Central memory CD4-positive, alpha-beta T cell (primary cell): ENCODE measurements around the gene DENND6A.
A peak's percentile ranks its signal among the peaks of the same experiment; 100 is the strongest.
"Not testable (repeated sequence)": the region's sequence is repeated elsewhere in the genome, so short reads cannot be mapped to it uniquely, and the experiment has no call there.

Source experiments
- DNase-seq: peaks from one replicate; pipeline ENCODE4 v3.0.0; 2022
- total RNA-seq, 3 experiments: gene quantifications; one replicate each; lab custom pipeline; 2026; lab: John Stamatoyannopoulos, UW

Gene DENND6A
- total RNA-seq: 22.5 to 94.7 (median 71.5) reads per million in 3 experiments

- peak; percentile 92 for DNase-seq
These were observed at the start of gene DENND6A for GRCh38 chr3:57692396-57693147. Gene DENND6A, minus strand, starts transcription at chr3:57693077. Its CDS starts 59 bp downstream, at chr3:57693018.

DNA sequence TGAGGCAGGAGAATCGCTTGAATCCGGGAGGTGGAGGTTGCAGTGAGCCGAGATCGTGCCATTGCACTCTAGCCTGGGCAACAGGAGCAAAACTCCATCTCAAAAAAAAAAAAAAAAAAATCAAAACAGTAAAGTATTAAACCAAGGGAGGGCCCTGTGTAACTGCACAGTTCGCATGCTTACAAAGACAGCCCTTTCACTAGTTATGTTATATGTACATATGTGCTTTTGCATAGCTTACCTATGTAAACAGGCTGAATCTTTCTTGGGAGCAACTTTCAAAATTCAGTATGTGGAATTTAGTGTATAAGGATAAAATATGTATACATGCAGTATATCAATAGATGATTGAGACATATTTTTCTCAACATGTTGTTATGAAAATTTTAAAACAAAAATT is 47.1 kb upstream of the DENND6A start:
- no peak for DNase-seq

- DNase-seq: no peak
These were observed 45.5 kb upstream of the DENND6A start for GRCh38 chr3:57738391-57738790.

GRCh38 chr3:57737840-57738239 is 45.0 kb upstream of the DENND6A start:
- no peak for DNase-seq

- no peak for DNase-seq
These were observed 42.5 kb upstream of the DENND6A start for GRCh38 chr3:57735405-57735804.

DNA sequence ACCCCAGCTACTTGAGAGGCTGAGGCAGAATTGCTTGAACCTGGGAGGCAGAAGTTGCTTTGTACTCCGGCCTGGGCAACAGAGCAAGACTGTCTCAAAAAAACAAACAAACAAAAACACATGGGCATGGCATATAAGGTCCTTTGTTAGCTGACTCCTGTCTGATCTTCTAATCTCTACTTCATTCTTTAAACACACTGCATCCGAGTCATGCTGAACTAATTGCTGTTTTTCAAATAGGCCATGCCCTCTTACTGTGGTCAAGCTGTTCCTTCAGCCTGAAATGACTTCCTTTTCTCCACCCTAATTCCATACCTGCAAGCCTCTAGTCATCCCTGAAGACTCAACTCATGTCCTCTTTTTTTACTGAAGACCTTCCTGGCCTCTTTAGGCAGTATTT is 40.9 kb upstream of the DENND6A start:
- DNase-seq: no peak

- DNase-seq: no peak
These were observed 38.4 kb upstream of the DENND6A start for GRCh38 chr3:57731311-57731710.

- DNase-seq: no peak
These were observed 37.8 kb upstream of the DENND6A start for GRCh38 chr3:57730682-57731081.

DNA sequence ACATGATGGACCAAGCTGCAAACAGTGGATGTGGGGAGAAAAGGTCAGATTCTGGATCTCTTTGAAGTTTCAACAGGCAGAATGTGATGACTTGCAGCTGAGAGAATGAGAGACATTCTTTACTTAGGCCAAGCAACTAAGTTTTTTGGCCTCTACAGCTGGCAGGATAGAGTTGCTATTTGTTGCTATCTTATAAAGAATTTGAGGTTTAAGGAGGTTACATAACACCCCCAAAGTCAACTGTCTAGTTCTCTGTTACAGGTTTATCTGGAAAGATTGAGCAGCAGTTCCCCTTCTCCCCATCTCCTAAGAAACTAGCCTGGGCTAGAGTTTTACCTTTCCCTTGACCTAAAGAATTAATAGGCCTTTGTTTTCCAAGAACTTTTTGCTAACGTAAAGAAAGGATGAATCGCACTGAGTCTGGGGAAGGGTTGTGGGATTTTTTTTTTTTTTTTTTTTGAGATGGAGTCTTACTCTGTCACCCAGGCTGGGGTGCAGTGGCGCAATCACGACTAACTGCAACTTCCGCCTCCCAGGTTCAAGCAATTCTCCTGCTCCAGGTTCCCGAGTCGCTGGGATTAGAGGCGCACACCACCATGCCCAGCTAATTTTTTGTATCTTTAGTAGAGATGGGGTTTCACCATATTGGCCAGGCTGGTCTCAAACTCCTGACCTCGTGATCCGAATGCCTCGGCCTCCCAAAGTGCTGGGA is 36.6 kb upstream of the DENND6A start:
- no peak for DNase-seq

- no peak for DNase-seq
These were observed 34.2 kb upstream of the DENND6A start for GRCh38 chr3:57727106-57727505.

DNA sequence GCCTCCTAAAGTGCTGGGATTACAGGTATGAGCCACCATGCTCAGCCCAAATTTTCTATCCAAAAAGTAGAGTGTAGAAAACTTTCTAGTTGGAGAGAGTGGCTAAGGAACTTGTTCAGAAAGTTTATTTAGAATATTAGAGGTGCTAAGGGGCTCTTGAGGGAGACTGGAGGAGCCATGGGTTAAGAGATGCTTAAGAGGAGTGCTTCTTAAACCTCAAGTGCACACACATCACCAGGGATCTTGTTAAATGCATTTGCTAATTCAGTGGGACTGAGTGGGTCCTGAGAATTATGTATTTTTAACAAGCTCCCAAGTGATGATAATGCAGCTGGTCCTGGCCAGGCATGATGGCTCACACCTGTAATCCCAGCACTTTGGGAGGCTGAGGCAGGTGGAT is 33.5 kb upstream of the DENND6A start:
- no peak for DNase-seq

- DNase-seq: no peak
These were observed 25.2 kb upstream of the DENND6A start for GRCh38 chr3:57718118-57718517.

GRCh38 chr3:57717205-57717868 is 24.5 kb upstream of the DENND6A start:
- DNase-seq: no peak

DNA sequence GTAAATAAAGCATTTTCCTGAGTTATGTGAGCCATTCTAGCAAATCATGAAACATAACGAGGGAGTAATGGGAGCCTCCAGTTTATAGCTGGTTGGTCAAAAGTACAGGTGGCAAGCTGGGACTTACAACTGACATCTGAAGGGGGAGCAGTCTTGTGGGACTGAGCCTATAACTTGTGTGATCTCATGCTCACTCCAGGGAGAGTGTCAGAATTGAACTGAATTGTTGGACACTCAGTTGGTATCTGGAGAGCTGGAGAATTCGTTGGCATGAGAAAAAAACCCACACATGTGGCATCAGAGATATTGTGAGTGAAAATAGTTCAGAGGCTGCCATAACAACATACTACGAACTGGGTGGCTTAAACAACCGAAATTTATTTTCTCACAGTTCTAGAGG is 22.8 kb upstream of the DENND6A start:
- DNase-seq: no peak

GRCh38 chr3:57709559-57709958 is 16.7 kb upstream of the DENND6A start:
- DNase-seq: no peak

DNA sequence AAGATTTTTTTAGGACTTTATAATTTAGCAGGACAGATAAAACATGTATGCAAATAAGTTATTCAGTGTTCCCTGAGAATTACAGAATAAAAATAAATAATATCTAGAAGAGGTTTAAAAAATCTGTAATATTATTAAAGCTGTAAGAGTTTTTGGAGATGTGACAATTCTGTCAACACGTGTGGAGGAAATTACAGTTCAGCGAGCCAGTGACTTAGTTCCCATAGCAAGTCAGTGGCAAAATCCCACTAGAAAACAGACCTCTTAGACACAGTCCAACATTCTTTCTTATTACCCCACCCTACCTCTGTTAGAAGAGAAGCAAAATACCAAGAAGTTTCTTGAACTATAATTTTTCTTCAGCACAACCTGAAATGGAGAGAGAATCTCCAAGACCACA is 16.2 kb upstream of the DENND6A start:
- DNase-seq: no peak

GRCh38 chr3:57706462-57706861 is 13.6 kb upstream of the DENND6A start:
- DNase-seq: no peak

DNA sequence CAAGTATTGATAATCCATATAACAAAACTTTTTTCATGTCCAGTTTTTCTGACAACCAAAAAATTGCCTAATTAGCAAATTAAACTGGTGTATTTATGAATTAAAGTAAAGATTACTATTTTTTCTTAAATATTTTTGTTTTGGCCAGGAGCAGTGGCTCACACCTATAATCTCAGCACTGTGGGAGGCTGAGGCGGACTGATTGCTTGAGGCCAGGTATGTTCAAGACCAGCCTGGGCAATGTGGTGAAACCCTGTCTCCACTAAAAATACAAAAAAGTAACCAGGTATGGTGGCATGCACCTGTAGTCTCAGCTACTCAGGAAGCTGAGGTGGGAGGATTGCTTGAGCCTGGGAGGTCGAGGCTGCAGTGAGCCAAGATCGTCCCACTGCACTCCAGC is 12.5 kb upstream of the DENND6A start:
- not testable (repeated sequence) for DNase-seq

DNA sequence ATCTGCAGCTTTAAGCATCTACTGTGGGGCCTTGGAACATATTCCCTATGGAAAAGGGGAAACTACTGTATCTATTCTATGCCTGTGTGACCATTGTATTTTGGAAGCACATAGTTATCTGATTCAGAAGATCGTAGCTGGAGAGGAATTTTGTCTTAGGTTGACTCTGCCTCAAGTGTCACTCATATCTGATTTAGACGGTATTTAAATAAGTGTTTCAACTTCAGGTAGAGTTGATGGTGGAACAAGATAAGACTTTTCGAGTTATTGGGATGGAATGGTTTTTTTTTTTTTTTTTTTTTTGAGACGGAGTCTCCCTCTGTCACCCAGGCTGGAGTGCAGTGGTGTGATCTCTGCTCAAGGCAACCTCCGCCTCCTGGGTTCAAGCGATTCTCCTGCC is 8.9 kb upstream of the DENND6A start:
- DNase-seq: no peak

GRCh38 chr3:57700737-57701136 is 7.9 kb upstream of the DENND6A start:
- DNase-seq: no peak

GRCh38 chr3:57699591-57699990 is 6.7 kb upstream of the DENND6A start:
- DNase-seq: no peak

DNA sequence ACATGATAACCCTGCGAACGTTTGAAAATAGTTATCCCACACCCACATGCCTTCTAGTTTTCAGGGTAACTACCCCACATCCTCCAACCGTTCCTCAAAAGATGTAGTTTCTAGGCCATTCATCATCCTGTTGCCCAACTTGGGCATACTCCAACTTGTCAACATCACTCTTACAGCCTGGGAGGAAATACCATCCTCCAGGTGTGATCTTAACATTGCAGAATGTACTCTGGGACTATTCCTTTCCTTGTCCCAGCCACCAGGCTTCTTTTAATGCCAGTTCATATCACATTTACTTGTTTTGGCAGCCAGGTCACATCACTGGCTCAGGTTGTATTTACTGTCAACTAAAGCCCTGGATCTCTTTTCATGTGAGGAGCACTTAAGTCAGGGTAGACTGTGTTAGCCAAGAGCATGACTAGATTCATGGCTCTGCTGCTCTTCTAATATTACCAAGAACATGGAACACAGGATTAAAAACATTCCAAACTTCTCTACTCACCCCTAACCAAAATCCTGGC is 4.0 kb upstream of the DENND6A start:
- DNase-seq: no peak

GRCh38 chr3:57694146-57694545 is 1.3 kb upstream of the DENND6A start:
- DNase-seq: no peak

- DNase-seq: not testable (repeated sequence)
These were observed 813 bp downstream of the DENND6A start for GRCh38 chr3:57692133-57692395.
